CD8-positive, alpha-beta memory T cell (primary cell): ENCODE measurements around the gene RNF31. TPM values are rescaled to one million over a fixed set of nuclear protein-coding genes. Genes with fewer than 3 reads are reported as not detected.
"Not testable (repeated sequence)": the region's sequence is repeated elsewhere in the genome, so short reads cannot be mapped to it uniquely, and the experiment has no call there.

Experiments used
- CTCF ChIA-PET: fragments of 350-600 bp; sonication (Branson Sonifier 250); formaldehyde crosslinking; loops from one replicate; lab custom pipeline; 2021; ENCODE audit warnings: antibody characterized with exemption; lab: Charles Lee
- POLR2A ChIA-PET: fragments of 350-600 bp; sonication (Branson Sonifier 250); formaldehyde crosslinking; loops from one replicate; lab custom pipeline; 2021; ENCODE audit warnings: antibody characterized with exemption; lab: Charles Lee
- DNase-seq, 5 donors: peaks; one replicate each; pipeline versions ENCODE4 v3.0.0 to v3.0.0-alpha.2; 2020 to 2022; ENCODE audit warnings: mixed read lengths in 1 of 5
- H3K27ac ChIP-seq: one replicate; pipeline ENCODE4 v1.7.0; 2013; ENCODE audit warnings: low read depth, mild to moderate bottlenecking, low read length, moderate library complexity
- H3K27me3 ChIP-seq: 2 replicates; pipeline ENCODE4 v1.7.0; 2013; ENCODE audit warnings: low read length, mild to moderate bottlenecking; ENCODE audit not compliant: insufficient read depth, poor library complexity, severe bottlenecking
- H3K36me3 ChIP-seq: 2 replicates; pipeline ENCODE4 v1.7.0; 2013; ENCODE audit warnings: mild to moderate bottlenecking, low read length, moderate library complexity; ENCODE audit not compliant: insufficient read depth
- H3K4me1 ChIP-seq: 2 replicates; pipeline ENCODE4 v1.7.0; 2013; ENCODE audit warnings: mild to moderate bottlenecking, low read length, moderate library complexity; ENCODE audit not compliant: insufficient read depth
- H3K4me3 ChIP-seq: 2 replicates; pipeline ENCODE4 v1.7.0; 2013; ENCODE audit warnings: mild to moderate bottlenecking, low read length
- H3K9me3 ChIP-seq: 2 replicates; pipeline ENCODE4 v1.7.0; 2013; ENCODE audit warnings: mild to moderate bottlenecking, low read length
- H3K27ac Mint-ChIP-seq, 8 donors: one replicate each; pipeline ENCODE4 v1.8.0; 2020 to 2021; ENCODE audit warnings: mixed read lengths in 8 of 8, mild to moderate bottlenecking in 6 of 8, inconsistent platforms in 3 of 8, moderate library complexity in 3 of 8
- H3K27me3 Mint-ChIP-seq, 2 donors: one replicate each; pipeline ENCODE4 v1.8.0; 2020 to 2021; ENCODE audit warnings: mixed read lengths in 2 of 2, mild to moderate bottlenecking in 1 of 2, moderate library complexity in 1 of 2
- H3K36me3 Mint-ChIP-seq, 3 donors: one replicate each; pipeline ENCODE4 v1.8.0; 2020 to 2021; ENCODE audit warnings: mixed read lengths in 3 of 3, inconsistent platforms in 1 of 3, mild to moderate bottlenecking in 1 of 3
- H3K4me1 Mint-ChIP-seq, 3 donors: one replicate each; pipeline ENCODE4 v1.8.0; 2020 to 2021; ENCODE audit warnings: mixed read lengths in 3 of 3, inconsistent platforms in 1 of 3, mild to moderate bottlenecking in 1 of 3
- H3K4me3 Mint-ChIP-seq, 7 donors: one replicate each; pipeline ENCODE4 v1.8.0; 2020 to 2021; ENCODE audit warnings: mixed read lengths in 7 of 7, mild to moderate bottlenecking in 6 of 7, moderate library complexity in 4 of 7, inconsistent platforms in 2 of 7
- H3K9me3 Mint-ChIP-seq, 5 donors: one replicate each; pipeline ENCODE4 v1.8.0; 2020 to 2022; ENCODE audit warnings: mixed read lengths in 5 of 5, mild to moderate bottlenecking in 3 of 5, moderate library complexity in 2 of 5, inconsistent platforms in 1 of 5
- polyA plus RNA-seq: library from polyadenylated mRNA; unstranded; fragments of 300-500 nt; fragmentation: Illumina TruSeq; gene quantifications from one replicate; pipeline ENCODE4 v1.2.3, GENCODE V29; 2021
- total RNA-seq, 2 experiments: library from RNA; stranded (reverse); gene quantifications; one replicate each; pipeline ENCODE4 v1.2.3, GENCODE V29; 2021

Gene RNF31
- total and polyA plus RNA-seq, 3 experiments from 2014 or later, result 71.5 to 85.9 (median 85.9) TPM

- H3K27me3 ChIP-seq, H3K27ac ChIP-seq, H3K4me3 Mint-ChIP-seq, H3K27me3 Mint-ChIP-seq, DNase-seq, POLR2A ChIA-PET, H3K4me3 ChIP-seq, H3K9me3 ChIP-seq, H3K9me3 Mint-ChIP-seq: not testable (repeated sequence)
- Histone ChIP-seq H3K36me3 (peaks cover 18% of the 10 kb centered on the region), H3K4me1 (peaks cover 14% of the 10 kb centered on the region)
- H3K4me1 Mint-ChIP-seq, result peaks cover 38 to 68% (median 51%) of the 10 kb centered on the region in 3 donors
- H3K36me3 Mint-ChIP-seq, result peaks cover 20 to 75% (median 22%) of the 10 kb centered on the region in 3 donors
- H3K27ac Mint-ChIP-seq, result peak overlapping the region in 2 of 8 donors; percentile 14 to 82
- CTCF ChIA-PET, result interaction anchor here (1.6 kb wide), 1 partner anchor 9 kb away, joined by 3 read pairs; no protein-coding TSS in a partner anchor
Observed at GRCh38 chr14:24203249-24203886, 56.1 kb downstream of the RNF31 start.

- Mint-ChIP-seq H3K9me3 (peaks cover 0 to 2% (median 0%) of the 10 kb centered on the region in 5 donors), H3K27ac (peak overlapping the region in 6 of 8 donors; percentile 9 to 96 (median 59)), H3K27me3 (peaks cover 0 to 3% of the 10 kb centered on the region in 2 donors), H3K4me1 (peaks cover 32 to 62% (median 45%) of the 10 kb centered on the region in 3 donors), H3K36me3 (peaks cover 11 to 73% (median 21%) of the 10 kb centered on the region in 3 donors), H3K4me3 (no peak overlapping the region)
- no peak overlapping the region for H3K27ac ChIP-seq
- H3K4me3 ChIP-seq, result no peak overlapping the region
- CTCF ChIA-PET, result no interaction called here
- peaks cover 25% of the 10 kb centered on the region for H3K36me3 ChIP-seq
- peaks cover 8% of the 10 kb centered on the region for H3K4me1 ChIP-seq
- POLR2A ChIA-PET, result interaction anchor here (0.6 kb wide), 1 partner anchor 38 kb away, joined by 9 read pairs; no protein-coding TSS in a partner anchor
- DNase-seq, result no peak
- no peaks in the 10 kb centered on the region for H3K27me3 ChIP-seq
- no peaks in the 10 kb centered on the region for H3K9me3 ChIP-seq
Observed at GRCh38 chr14:24204163-24205146, 57.2 kb downstream of the RNF31 start.

- peaks cover 40 to 69% (median 54%) of the 10 kb centered on the region in 3 donors for H3K4me1 Mint-ChIP-seq
- H3K9me3 Mint-ChIP-seq, result peaks cover 0 to 2% (median 0%) of the 10 kb centered on the region in 5 donors
- Histone ChIP-seq H3K9me3 (no peaks in the 10 kb centered on the region), H3K4me3 (no peak overlapping the region), H3K27me3 (no peaks in the 10 kb centered on the region), H3K27ac (no peak overlapping the region), H3K4me1 (peaks cover 11% of the 10 kb centered on the region), H3K36me3 (peaks cover 45% of the 10 kb centered on the region)
- DNase-seq, result no peak
- H3K36me3 Mint-ChIP-seq, result peaks cover 15 to 85% (median 25%) of the 10 kb centered on the region in 3 donors
- ChIA-PET POLR2A (no interaction called here), CTCF (interaction anchor here (1.0 to 2.0 kb wide), 4 partner anchors 10 to 159 kb away, joined by 3 to 6 read pairs (median 4); partner anchors contain the start of genes IPO4, IRF9 and MDP1)
- peak overlapping the region in 4 of 7 donors; percentile 3 to 22 (median 18) for H3K4me3 Mint-ChIP-seq
- peak overlapping the region; percentile 39 to 97 (median 94) for H3K27ac Mint-ChIP-seq
- H3K27me3 Mint-ChIP-seq, result peaks cover 0 to 3% of the 10 kb centered on the region in 2 donors
Observed at GRCh38 chr14:24206260-24207103, 59.2 kb downstream of the RNF31 start.

- peak overlapping the region in 3 of 7 donors; percentile 3 to 22 (median 17) for H3K4me3 Mint-ChIP-seq
- Histone ChIP-seq H3K9me3 (no peaks in the 10 kb centered on the region), H3K4me3 (no peak overlapping the region), H3K27me3 (no peaks in the 10 kb centered on the region), H3K27ac (no peak overlapping the region), H3K36me3 (peaks cover 47% of the 10 kb centered on the region), H3K4me1 (peaks cover 18% of the 10 kb centered on the region)
- ChIA-PET CTCF (interaction anchor here (1.0 to 2.0 kb wide), 3 partner anchors 9 to 159 kb away, joined by 3 to 6 read pairs (median 5); partner anchors contain the start of genes IRF9 and MDP1), POLR2A (interaction anchor here (0.6 kb wide), 1 partner anchor 36 kb away, joined by 12 read pairs; no protein-coding TSS in a partner anchor)
- H3K27ac Mint-ChIP-seq, result peak overlapping the region; percentile 48 to 97 (median 94)
- H3K4me1 Mint-ChIP-seq, result peaks cover 45 to 72% (median 57%) of the 10 kb centered on the region in 3 donors
- peaks cover 16 to 82% (median 25%) of the 10 kb centered on the region in 3 donors for H3K36me3 Mint-ChIP-seq
- H3K9me3 Mint-ChIP-seq, result peaks cover 0 to 2% (median 0%) of the 10 kb centered on the region in 5 donors
- peaks cover 0 to 3% of the 10 kb centered on the region in 2 donors for H3K27me3 Mint-ChIP-seq
- DNase-seq, result peak in 4 of 5 donors; percentile 15 to 58 (median 35)
Observed at GRCh38 chr14:24207104-24207551, 59.8 kb downstream of the RNF31 start.

GRCh38 chr14:24207625-24208024 lies 60.3 kb downstream of the RNF31 start:
- Mint-ChIP-seq H3K9me3 (peaks cover 0 to 2% (median 0%) of the 10 kb centered on the region in 5 donors), H3K4me1 (peaks cover 48 to 74% (median 57%) of the 10 kb centered on the region in 3 donors), H3K36me3 (peaks cover 15 to 77% (median 23%) of the 10 kb centered on the region in 3 donors), H3K4me3 (peak overlapping the region in 1 of 7 donors; percentile 22), H3K27me3 (peaks cover 0 to 3% of the 10 kb centered on the region in 2 donors), H3K27ac (peak overlapping the region in 6 of 8 donors; percentile 77 to 97 (median 95))
- H3K27ac ChIP-seq, result no peak overlapping the region
- peaks cover 23% of the 10 kb centered on the region for H3K4me1 ChIP-seq
- no peaks in the 10 kb centered on the region for H3K27me3 ChIP-seq
- no peak for DNase-seq
- peaks cover 47% of the 10 kb centered on the region for H3K36me3 ChIP-seq
- POLR2A ChIA-PET, result interaction anchor here (0.6 kb wide), 1 partner anchor 36 kb away, joined by 12 read pairs; no protein-coding TSS in a partner anchor
- CTCF ChIA-PET, result interaction anchor here (1.0 to 2.0 kb wide), 3 partner anchors 46 to 158 kb away, joined by 3 to 5 read pairs (median 3); partner anchors contain the start of genes IRF9, PSME2 and RNF31
- no peak overlapping the region for H3K4me3 ChIP-seq
- H3K9me3 ChIP-seq, result no peaks in the 10 kb centered on the region
